HG03558 (cell line): ENCODE results near the gene NUP188.

Experiments used
- ATAC-seq: cut with Tn5 transposase; IDR thresholded peaks from one replicate; pipeline ENCODE4 v1.9.1; 2021; ENCODE audit warnings: moderate number of reproducible peaks; ENCODE audit not compliant: unreplicated experiment; ENCODE audit errors: extremely low read depth

Gene NUP188

GRCh38 chr9:128913995-128914772, 33.3 kb upstream of the NUP188 start:
- no peak for ATAC-seq

GRCh38 chr9:128916204-128916603, 31.3 kb upstream of the NUP188 start:
- no peak for ATAC-seq

- ATAC-seq = no peak
These were observed 30.8 kb upstream of the NUP188 start for GRCh38 chr9:128916745-128917144.

GRCh38 chr9:128917151-128917849, 30.2 kb upstream of the NUP188 start:
- no peak for ATAC-seq

- ATAC-seq = no peak
These were observed 28.6 kb upstream of the NUP188 start for GRCh38 chr9:128918921-128919320.

GRCh38 chr9:128919402-128920089, 28.0 kb upstream of the NUP188 start:
- no peak for ATAC-seq

- no peak for ATAC-seq
These were observed 27.0 kb upstream of the NUP188 start, which contains the start of gene PHYHD1 for GRCh38 chr9:128920381-128921058. Gene PHYHD1, plus strand, starts transcription at chr9:128920982. Its CDS starts 1,342 bp downstream, at chr9:128922324.

GRCh38 chr9:128921881-128922763, 25.4 kb upstream of the NUP188 start:
- no peak for ATAC-seq

- no peak for ATAC-seq
These were observed 24.0 kb upstream of the NUP188 start for GRCh38 chr9:128923493-128923883.

- ATAC-seq = no peak
These were observed 19.6 kb upstream of the NUP188 start for GRCh38 chr9:128927731-128928411.

GRCh38 chr9:128928624-128929023, 18.9 kb upstream of the NUP188 start:
- ATAC-seq = no peak

GRCh38 chr9:128929560-128929959, 17.9 kb upstream of the NUP188 start:
- ATAC-seq = no peak

- no peak for ATAC-seq
These were observed 13.8 kb upstream of the NUP188 start for GRCh38 chr9:128933731-128934130.

GRCh38 chr9:128936171-128936865, 11.2 kb upstream of the NUP188 start:
- ATAC-seq = no peak

GRCh38 chr9:128937310-128938165, 10.0 kb upstream of the NUP188 start:
- ATAC-seq = no peak

- ATAC-seq = no peak
These were observed 7.1 kb upstream of the NUP188 start for GRCh38 chr9:128940271-128940921.
